GM12801 (cell line): ENCODE measurements around the gene TRPC1.

Source experiments
- TF ChIP-seq, protein P1 (sequence below): IDR thresholded peaks from one replicate; pipeline ENCODE4 v1.5.1; 2011; ENCODE audit warnings: control low read depth; ENCODE audit not compliant: insufficient read length; ENCODE audit errors: extremely low read depth

The TRPC1 gene

DNA sequence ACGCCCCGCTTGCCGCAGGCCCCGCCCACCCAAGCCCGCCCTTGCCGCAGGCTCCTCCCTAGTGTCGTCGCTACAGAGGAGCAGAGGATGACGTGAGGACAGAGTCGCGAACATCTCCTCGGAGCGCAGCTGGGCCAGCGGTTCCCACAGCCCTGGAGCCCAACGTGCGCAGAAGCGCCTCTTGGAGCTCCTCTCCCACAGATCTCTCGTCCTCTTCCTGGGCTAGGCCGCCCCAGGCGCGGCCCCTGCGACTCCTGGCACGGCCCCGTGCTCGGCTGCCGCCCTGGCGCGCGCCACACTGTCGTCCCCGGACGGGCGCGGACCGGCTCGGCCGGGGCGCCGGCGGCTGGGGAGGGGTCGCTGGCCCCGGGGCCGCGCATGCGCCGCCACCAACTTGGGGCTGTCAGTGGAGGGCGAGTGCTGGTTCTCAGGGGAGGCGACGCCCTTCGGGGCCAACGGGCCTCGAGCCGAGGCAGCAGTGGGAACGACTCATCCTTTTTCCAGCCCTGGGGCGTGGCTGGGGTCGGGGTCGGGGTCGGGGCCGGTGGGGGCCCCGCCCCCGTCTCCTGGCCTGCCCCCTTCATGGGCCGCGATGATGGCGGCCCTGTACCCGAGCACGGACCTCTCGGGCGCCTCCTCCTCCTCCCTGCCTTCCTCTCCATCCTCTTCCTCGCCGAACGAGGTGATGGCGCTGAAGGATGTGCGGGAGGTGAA, at the start of gene TRPC1:
TSS of gene TRPC1 (plus strand) at position 67 of the 714 bp plus-strand sequence. CDS start at position 593, 526 bp downstream.
- TF ChIP-seq, protein P1, sequence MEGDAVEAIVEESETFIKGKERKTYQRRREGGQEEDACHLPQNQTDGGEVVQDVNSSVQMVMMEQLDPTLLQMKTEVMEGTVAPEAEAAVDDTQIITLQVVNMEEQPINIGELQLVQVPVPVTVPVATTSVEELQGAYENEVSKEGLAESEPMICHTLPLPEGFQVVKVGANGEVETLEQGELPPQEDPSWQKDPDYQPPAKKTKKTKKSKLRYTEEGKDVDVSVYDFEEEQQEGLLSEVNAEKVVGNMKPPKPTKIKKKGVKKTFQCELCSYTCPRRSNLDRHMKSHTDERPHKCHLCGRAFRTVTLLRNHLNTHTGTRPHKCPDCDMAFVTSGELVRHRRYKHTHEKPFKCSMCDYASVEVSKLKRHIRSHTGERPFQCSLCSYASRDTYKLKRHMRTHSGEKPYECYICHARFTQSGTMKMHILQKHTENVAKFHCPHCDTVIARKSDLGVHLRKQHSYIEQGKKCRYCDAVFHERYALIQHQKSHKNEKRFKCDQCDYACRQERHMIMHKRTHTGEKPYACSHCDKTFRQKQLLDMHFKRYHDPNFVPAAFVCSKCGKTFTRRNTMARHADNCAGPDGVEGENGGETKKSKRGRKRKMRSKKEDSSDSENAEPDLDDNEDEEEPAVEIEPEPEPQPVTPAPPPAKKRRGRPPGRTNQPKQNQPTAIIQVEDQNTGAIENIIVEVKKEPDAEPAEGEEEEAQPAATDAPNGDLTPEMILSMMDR = no peak

DNA sequence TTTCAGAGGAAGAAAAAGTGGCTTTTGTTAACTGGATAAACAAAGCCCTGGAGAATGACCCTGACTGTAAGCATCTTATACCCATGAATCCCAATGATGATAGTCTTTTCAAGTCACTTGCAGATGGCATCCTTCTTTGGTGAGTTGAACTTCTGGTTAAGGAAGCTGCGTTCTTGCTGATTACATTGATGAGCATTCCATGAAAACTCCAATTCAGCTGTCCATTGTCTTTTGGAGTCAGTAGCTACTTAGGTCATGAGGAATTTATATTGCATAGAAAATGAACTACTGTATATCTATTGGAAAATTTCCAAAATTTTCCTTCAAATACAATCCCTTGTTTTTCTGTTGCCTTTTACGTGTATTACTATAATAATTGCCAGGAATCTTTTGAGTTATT, 47.7 kb upstream of the TRPC1 start:
- TF ChIP-seq, protein P1 = no peak

DNA sequence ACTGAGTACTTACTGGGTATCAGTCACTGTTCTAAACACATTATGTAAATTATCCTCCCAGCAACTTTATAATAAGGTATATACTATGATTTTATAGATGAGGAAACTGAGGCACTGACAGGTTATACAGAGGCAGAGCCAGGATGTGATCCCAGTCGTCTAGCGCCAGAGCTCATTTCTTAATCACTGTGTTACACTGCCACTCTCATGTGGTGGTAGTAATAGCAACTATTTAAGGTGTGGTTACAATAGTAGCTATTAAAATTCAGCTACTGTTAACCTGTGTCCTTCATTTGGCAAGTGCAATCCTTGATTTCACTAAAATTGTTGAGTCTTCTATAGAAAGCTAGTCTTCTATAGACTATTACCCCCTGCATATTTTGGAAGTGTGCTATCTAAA, 43.1 kb upstream of the TRPC1 start:
- TF ChIP-seq, protein P1 = no peak

DNA sequence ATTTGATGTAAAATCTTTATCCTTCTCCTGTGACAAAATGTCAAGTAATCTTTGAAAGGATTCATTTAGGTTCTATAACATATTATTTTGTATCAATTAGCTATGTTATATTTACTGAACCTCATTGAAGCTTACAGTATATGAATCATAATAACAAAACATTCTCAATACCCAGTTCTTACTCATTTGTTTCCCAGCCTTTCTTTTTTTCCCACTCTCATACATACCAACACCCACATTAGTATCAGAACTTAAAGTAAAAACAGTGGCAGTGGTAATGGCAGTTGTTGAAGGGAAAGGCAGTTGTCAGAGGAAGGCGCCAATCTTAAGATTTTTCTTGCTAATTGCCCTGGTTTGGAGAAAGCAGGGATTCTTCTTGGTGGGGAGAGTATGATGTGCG, 33.2 kb upstream of the TRPC1 start:
- TF ChIP-seq, protein P1 = no peak

DNA sequence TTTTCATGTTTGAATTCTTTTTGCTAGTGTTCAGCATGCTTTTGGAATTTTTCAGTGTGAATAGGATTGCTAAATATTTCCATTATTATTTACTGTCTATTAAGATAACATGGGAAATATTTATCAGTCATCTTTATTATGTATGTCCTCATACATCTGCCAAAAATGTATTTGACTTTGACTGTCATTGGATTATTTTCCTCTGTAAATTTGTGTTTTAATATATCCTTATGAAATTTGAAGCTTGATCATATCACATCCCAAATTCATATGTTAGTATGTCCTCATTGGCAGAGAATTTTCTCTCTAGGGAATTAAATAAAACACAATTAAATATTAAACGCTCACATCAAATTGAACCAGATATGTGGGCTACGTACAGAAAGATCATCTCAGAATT, 32.3 kb upstream of the TRPC1 start:
- TF ChIP-seq, protein P1 = no peak

DNA sequence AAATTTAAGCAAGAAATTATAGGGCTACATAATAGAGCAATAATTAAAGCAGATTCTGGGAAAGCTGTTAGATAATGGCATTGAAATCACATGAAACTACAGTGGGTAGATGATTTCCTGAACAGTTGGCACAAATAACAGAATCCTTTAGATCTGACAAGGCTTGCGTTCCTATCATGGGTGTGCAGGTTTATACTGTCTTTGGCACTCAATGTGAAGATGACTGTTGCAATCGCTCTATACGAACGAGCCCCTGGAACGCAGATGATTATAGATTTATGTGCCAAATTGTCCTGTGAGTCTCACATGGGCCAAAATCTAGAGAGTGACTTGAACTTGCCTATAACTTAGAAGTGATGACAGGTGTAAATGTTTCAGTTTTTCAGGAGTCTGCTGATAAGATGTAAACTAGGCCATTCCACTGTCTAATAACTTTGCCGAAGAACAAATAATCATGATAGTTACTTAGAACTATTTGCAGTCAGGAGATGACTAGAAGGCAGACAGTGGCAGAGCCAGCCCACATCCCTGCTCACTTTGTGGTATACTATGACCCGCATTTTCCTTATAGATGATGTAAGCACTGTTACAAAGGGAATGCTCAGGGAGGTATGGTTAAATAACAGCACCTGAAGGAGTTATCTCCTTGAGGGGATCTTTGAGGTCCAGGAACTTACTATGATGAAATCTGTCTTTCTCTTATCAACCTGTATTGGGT, 30.5 kb upstream of the TRPC1 start:
- TF ChIP-seq, protein P1 = no peak

DNA sequence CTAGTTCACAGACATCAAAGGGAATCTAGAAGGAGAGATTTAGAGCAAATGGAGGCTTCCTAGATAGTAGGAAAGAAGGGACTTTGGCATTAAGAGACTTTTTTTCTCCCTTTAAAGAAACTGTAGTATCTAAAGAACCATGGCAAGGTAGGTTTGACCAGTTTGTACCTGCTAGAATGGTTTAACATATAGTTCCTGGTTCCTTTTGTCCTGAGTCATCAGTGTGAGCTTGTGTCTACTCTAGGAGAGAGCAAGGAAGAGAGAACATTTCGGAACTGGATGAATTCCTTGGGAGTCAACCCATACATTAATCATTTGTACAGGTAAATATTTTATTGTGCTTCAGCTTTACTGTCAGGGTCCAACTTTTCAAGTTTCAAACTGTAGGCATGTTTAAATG, 29.6 kb upstream of the TRPC1 start:
- TF ChIP-seq, protein P1 = no peak
